CD4-positive, CD25-positive, alpha-beta regulatory T cell (primary cell): ENCODE data around the gene ZSWIM4. TPM values are rescaled to one million over a fixed set of nuclear protein-coding genes. Genes with fewer than 3 reads are reported as not detected.
"Not testable (repeated sequence)": the region's sequence is repeated elsewhere in the genome, so short reads cannot be mapped to it uniquely, and the experiment has no call there.

Experiments used
- ATAC-seq, 2 donors: fragments of 150-1000 bp; cut with Tn5 transposase; one replicate each; pipeline ENCODE4 v1.10.0; 2021; ENCODE audit warnings: low read depth in 2 of 2, moderate number of reproducible peaks in 2 of 2, moderate library complexity in 1 of 2
- DNase-seq, 3 donors: peaks; one replicate each; pipeline versions ENCODE4 v3.0.0 to v3.0.0-alpha.2; 2012 to 2022; ENCODE audit warnings: mixed read lengths in 1 of 3
- H3K27ac ChIP-seq: one replicate; pipeline ENCODE4 v1.7.0; 2013; ENCODE audit warnings: mild to moderate bottlenecking, low read length; ENCODE audit not compliant: insufficient read depth, poor library complexity, severe bottlenecking
- H3K27me3 ChIP-seq: one replicate; pipeline ENCODE4 v1.7.0; 2013; ENCODE audit warnings: low read length; ENCODE audit not compliant: control insufficient read depth, insufficient read depth
- H3K36me3 ChIP-seq: one replicate; pipeline ENCODE4 v1.7.0; 2013; ENCODE audit warnings: mild to moderate bottlenecking, low read length, moderate library complexity; ENCODE audit not compliant: control insufficient read depth, insufficient read depth
- H3K4me1 ChIP-seq: 2 replicates; pipeline ENCODE4 v1.7.0; 2013; ENCODE audit warnings: mild to moderate bottlenecking, low read length; ENCODE audit not compliant: insufficient read depth, control insufficient read depth, poor library complexity, severe bottlenecking
- H3K4me3 ChIP-seq: one replicate; pipeline ENCODE4 v1.7.0; 2013; ENCODE audit warnings: low read depth, mild to moderate bottlenecking, low read length, moderate library complexity
- H3K9me3 ChIP-seq, 2 experiments: 1 replicate in 1 of 2; 2 replicates in 1 of 2; pipeline ENCODE4 v1.7.0; 2013; ENCODE audit warnings: low read length in 2 of 2, mild to moderate bottlenecking in 1 of 2, moderate library complexity in 1 of 2; ENCODE audit not compliant: control insufficient read depth in 2 of 2
- H3K27ac Mint-ChIP-seq, 3 donors: one replicate each; pipeline ENCODE4 v1.8.0; 2020 to 2022; ENCODE audit warnings: mild to moderate bottlenecking in 3 of 3, mixed read lengths in 3 of 3, moderate library complexity in 2 of 3
- H3K27me3 Mint-ChIP-seq: one replicate; pipeline ENCODE4 v1.8.0; 2022; ENCODE audit warnings: mild to moderate bottlenecking, mixed read lengths
- H3K36me3 Mint-ChIP-seq: one replicate; pipeline ENCODE4 v1.8.0; 2020; ENCODE audit warnings: mixed read lengths
- H3K4me1 Mint-ChIP-seq, 4 donors: one replicate each; pipeline ENCODE4 v1.8.0; 2020 to 2022; ENCODE audit warnings: mixed read lengths in 4 of 4, mild to moderate bottlenecking in 1 of 4
- H3K4me3 Mint-ChIP-seq, 4 donors: one replicate each; pipeline ENCODE4 v1.8.0; 2020 to 2022; ENCODE audit warnings: mild to moderate bottlenecking in 4 of 4, mixed read lengths in 4 of 4, moderate library complexity in 3 of 4
- H3K9me3 Mint-ChIP-seq, 7 donors: one replicate each; pipeline ENCODE4 v1.8.0; 2020 to 2022; ENCODE audit warnings: mixed read lengths in 7 of 7, mild to moderate bottlenecking in 3 of 7, moderate library complexity in 2 of 7
- polyA plus RNA-seq, 4 donors: library from polyadenylated mRNA; unstranded; fragments of 300-500 nt; fragmentation: Illumina TruSeq; gene quantifications; one replicate each; pipeline ENCODE4 v1.2.3, GENCODE V29; 2021
- total RNA-seq: library from RNA; stranded (reverse); gene quantifications from one replicate; pipeline ENCODE4 v1.2.3, GENCODE V29; 2022

Gene ZSWIM4
- total and polyA plus RNA-seq, 5 donors from 2014 or later = 0.46 to 4.5 (median 0.58) TPM

- ATAC-seq = no peak
- Mint-ChIP-seq H3K4me3 (no peak overlapping the region), H3K9me3 (no peaks in the 10 kb centered on the region), H3K4me1 (peaks cover 4 to 28% (median 13%) of the 10 kb centered on the region in 4 donors), H3K36me3 (peaks cover 6% of the 10 kb centered on the region), H3K27ac (no peak overlapping the region), H3K27me3 (no peaks in the 10 kb centered on the region)
- peaks cover 9% of the 10 kb centered on the region for H3K4me1 ChIP-seq
- H3K27ac ChIP-seq = no peak overlapping the region
- no peaks in the 10 kb centered on the region for H3K27me3 ChIP-seq
- DNase-seq = no peak
- H3K9me3 ChIP-seq = no peaks in the 10 kb centered on the region
- H3K36me3 ChIP-seq = peaks cover 29% of the 10 kb centered on the region
- H3K4me3 ChIP-seq = no peak overlapping the region
Observed at GRCh38 chr19:13781547-13781946, 13.7 kb upstream of the ZSWIM4 start.

GRCh38 chr19:13782537-13782936, 12.7 kb upstream of the ZSWIM4 start:
- no peak for ATAC-seq
- no peak overlapping the region for H3K27ac ChIP-seq
- Mint-ChIP-seq H3K27me3 (no peaks in the 10 kb centered on the region), H3K4me1 (peaks cover 6 to 30% (median 12%) of the 10 kb centered on the region in 4 donors), H3K4me3 (no peak overlapping the region), H3K27ac (no peak overlapping the region), H3K36me3 (peaks cover 4% of the 10 kb centered on the region), H3K9me3 (no peaks in the 10 kb centered on the region)
- no peaks in the 10 kb centered on the region for H3K9me3 ChIP-seq
- peaks cover 16% of the 10 kb centered on the region for H3K4me1 ChIP-seq
- no peak for DNase-seq
- peaks cover 21% of the 10 kb centered on the region for H3K36me3 ChIP-seq
- H3K27me3 ChIP-seq = no peaks in the 10 kb centered on the region
- no peak overlapping the region for H3K4me3 ChIP-seq

- H3K27ac Mint-ChIP-seq = peak overlapping the region in 1 of 3 donors; percentile 31
- ATAC-seq = no peak
Observed at GRCh38 chr19:13783565-13784500, 11.4 kb upstream of the ZSWIM4 start.

GRCh38 chr19:13784731-13785452, 10.4 kb upstream of the ZSWIM4 start:
- Mint-ChIP-seq H3K36me3 (no peaks in the 10 kb centered on the region), H3K4me1 (peaks cover 9 to 36% (median 17%) of the 10 kb centered on the region in 4 donors), H3K4me3 (peak overlapping the region; percentile 48 to 73 (median 59)), H3K27me3 (no peaks in the 10 kb centered on the region), H3K9me3 (no peaks in the 10 kb centered on the region), H3K27ac (peak overlapping the region; percentile 75 to 82 (median 79))
- H3K27ac ChIP-seq = no peak overlapping the region
- no peaks in the 10 kb centered on the region for H3K9me3 ChIP-seq
- DNase-seq (peak; percentile 51 to 72 (median 63)), ATAC-seq (peak; percentile 62 to 63)
- H3K4me3 ChIP-seq = no peak overlapping the region
- H3K4me1 ChIP-seq = peaks cover 39% of the 10 kb centered on the region
- no peaks in the 10 kb centered on the region for H3K27me3 ChIP-seq
- H3K36me3 ChIP-seq = no peaks in the 10 kb centered on the region

More at GRCh38 chr19:13783565-13784500, 11.4 kb upstream of the ZSWIM4 start:
- Mint-ChIP-seq H3K4me1 (peaks cover 9 to 34% (median 14%) of the 10 kb centered on the region in 4 donors), H3K9me3 (no peaks in the 10 kb centered on the region), H3K36me3 (peaks cover 4% of the 10 kb centered on the region), H3K4me3 (no peak overlapping the region), H3K27me3 (no peaks in the 10 kb centered on the region)
- H3K27me3 ChIP-seq = no peaks in the 10 kb centered on the region
- H3K36me3 ChIP-seq = peaks cover 8% of the 10 kb centered on the region
- peaks cover 29% of the 10 kb centered on the region for H3K4me1 ChIP-seq
- no peak for DNase-seq
- H3K9me3 ChIP-seq = no peaks in the 10 kb centered on the region
- no peak overlapping the region for H3K27ac ChIP-seq
- H3K4me3 ChIP-seq = no peak overlapping the region

- H3K9me3 Mint-ChIP-seq = peaks cover 0 to 1% (median 0%) of the 10 kb centered on the region in 7 donors
Observed at GRCh38 chr19:13788991-13789390, 6.3 kb upstream of the ZSWIM4 start.

GRCh38 chr19:13790354-13790753, 4.9 kb upstream of the ZSWIM4 start:
- H3K9me3 ChIP-seq = no peaks in the 10 kb centered on the region
- ATAC-seq = no peak
- no peaks in the 10 kb centered on the region for H3K27me3 ChIP-seq
- peaks cover 48% of the 10 kb centered on the region for H3K4me1 ChIP-seq
- H3K36me3 ChIP-seq = no peaks in the 10 kb centered on the region
- Mint-ChIP-seq H3K36me3 (no peaks in the 10 kb centered on the region), H3K4me1 (peaks cover 8 to 51% (median 23%) of the 10 kb centered on the region in 4 donors), H3K4me3 (peak overlapping the region; percentile 30 to 91 (median 66)), H3K27ac (peak overlapping the region in 1 of 3 donors; percentile 95), H3K9me3 (peaks cover 0 to 1% (median 0%) of the 10 kb centered on the region in 7 donors), H3K27me3 (no peaks in the 10 kb centered on the region)
- H3K4me3 ChIP-seq = no peak overlapping the region
- peak in 1 of 3 donors; percentile 32 for DNase-seq
- H3K27ac ChIP-seq = peak overlapping the region; percentile 53

More at GRCh38 chr19:13788991-13789390, 6.3 kb upstream of the ZSWIM4 start:
- H3K4me3 ChIP-seq = peak overlapping the region; percentile 9
- Mint-ChIP-seq H3K4me3 (peak overlapping the region; percentile 77 to 91 (median 83)), H3K27ac (peak overlapping the region; percentile 68 to 93 (median 86)), H3K27me3 (no peaks in the 10 kb centered on the region), H3K36me3 (no peaks in the 10 kb centered on the region), H3K4me1 (peaks cover 12 to 46% (median 22%) of the 10 kb centered on the region in 4 donors)
- DNase-seq = peak in 1 of 3 donors; percentile 51
- no peaks in the 10 kb centered on the region for H3K27me3 ChIP-seq
- H3K9me3 ChIP-seq = no peaks in the 10 kb centered on the region
- H3K27ac ChIP-seq = peak overlapping the region; percentile 56
- no peaks in the 10 kb centered on the region for H3K36me3 ChIP-seq
- no peak for ATAC-seq
- H3K4me1 ChIP-seq = peaks cover 48% of the 10 kb centered on the region

GRCh38 chr19:13793317-13793716, 1.9 kb upstream of the ZSWIM4 start:
- H3K4me3 Mint-ChIP-seq = peak overlapping the region; percentile 56 to 95 (median 93)
- not testable (repeated sequence) for H3K27ac ChIP-seq
- H3K4me1 Mint-ChIP-seq = peaks cover 3 to 50% (median 25%) of the 10 kb centered on the region in 4 donors

More at GRCh38 chr19:13793317-13793716, 1.9 kb upstream of the ZSWIM4 start:
- H3K4me1 ChIP-seq = peaks cover 45% of the 10 kb centered on the region
- H3K9me3 Mint-ChIP-seq, H3K36me3 ChIP-seq, DNase-seq, H3K4me3 ChIP-seq, ATAC-seq, H3K9me3 ChIP-seq, H3K27me3 Mint-ChIP-seq, H3K36me3 Mint-ChIP-seq, H3K27me3 ChIP-seq: not testable (repeated sequence)
- peak overlapping the region in 1 of 3 donors; percentile 94 for H3K27ac Mint-ChIP-seq
